Sigmoid colon (tissue), 7 donors: ENCODE measurements around the gene TJP2. TPM values are rescaled to one million over a fixed set of nuclear protein-coding genes. Genes with fewer than 3 reads are reported as not detected.
A peak's percentile ranks its signal among the peaks of the same experiment; 100 is the strongest.

Experiments used
- DNase-seq: peaks from one replicate; pipeline ENCODE4 v3.0.0-alpha.2; 2019
- H3K27ac ChIP-seq, 4 donors: fragments of 200-600 bp; sonication (generic); one replicate each; pipeline ENCODE4 v1.5.1; 2016 to 2019; ENCODE audit warnings: mild to moderate bottlenecking in 1 of 4
- H3K27me3 ChIP-seq, 3 donors: fragments of 200-600 bp; sonication (generic); one replicate each; pipeline ENCODE4 v1.5.1; 2019; ENCODE audit warnings: mild to moderate bottlenecking in 1 of 3
- H3K36me3 ChIP-seq, 4 donors: fragments of 200-600 bp; sonication (generic); one replicate each; pipeline ENCODE4 v1.5.1; 2016 to 2019
- H3K4me1 ChIP-seq, 4 donors: fragments of 200-600 bp; sonication (generic); one replicate each; pipeline ENCODE4 v1.5.1; 2017 to 2019
- H3K4me3 ChIP-seq, 4 donors: fragments of 200-600 bp; sonication (generic); one replicate each; pipeline ENCODE4 v1.5.1; 2017 to 2019; ENCODE audit warnings: mild to moderate bottlenecking in 2 of 4, moderate library complexity in 1 of 4
- H3K9me3 ChIP-seq, 4 donors: fragments of 200-600 bp in 3 of 4; sonication (generic) in 3 of 4; one replicate each; pipeline versions ENCODE4 v1.5.1 to v1.6.1; 2013 to 2019
- CTCF ChIP-seq, 4 experiments: fragments of 450-650 bp in 3 of 4; fragments of 200-600 bp in 1 of 4; IDR thresholded peaks; one replicate each; pipeline ENCODE4 v1.5.1; 2016 to 2019; ENCODE audit warnings: antibody characterized with exemption in 4 of 4, mild to moderate bottlenecking in 3 of 4, moderate library complexity in 2 of 4
- EP300 ChIP-seq, 4 donors: sonication (generic); formaldehyde crosslinking; IDR thresholded peaks; one replicate each; pipeline ENCODE4 v1.6.1; 2017; ENCODE audit warnings: antibody characterized with exemption in 4 of 4
- POLR2A ChIP-seq, 2 donors: fragments of 450-650 bp; IDR thresholded peaks; one replicate each; pipeline ENCODE4 v1.6.1; 2016; ENCODE audit warnings: antibody characterized with exemption in 2 of 2, mild to moderate bottlenecking in 2 of 2, moderate library complexity in 2 of 2
- POLR2AphosphoS5 ChIP-seq, 4 donors: sonication (generic); formaldehyde crosslinking; IDR thresholded peaks; one replicate each; pipeline ENCODE4 v1.6.1; 2017; ENCODE audit warnings: antibody characterized with exemption in 4 of 4
- WGBS, 2 donors: extraction: QIAGEN DNeasy Blood & Tissue Kit; methylation state at CpG; one replicate each; pipeline ENCODE4 v1.1.7; 2013; 5-methylcytosine and 5-hydroxymethylcytosine counted together
- intact Hi-C: fragments of 100-400 bp; cut with DNase I; formaldehyde crosslinking; loops from one replicate; pipeline ENCODE4 v1.15.1; 2023
- polyA plus RNA-seq, 3 donors: library from polyadenylated mRNA; stranded (reverse); fragments of 200-250 nt; gene quantifications; one replicate each; pipeline ENCODE4 v1.2.3, GENCODE V29; 2013
- total RNA-seq, 4 donors: library from RNA; depleted of rRNA; stranded (reverse); fragments of >200 nt; gene quantifications; one replicate each; pipeline ENCODE4 v1.1.0, GENCODE V29; 2016
- donor health status: healthy with polysubstance abuse.
- donor health status: Bipolar disorder and iron deficiency.
- donor health status: healthy.

TJP2 gene
- total and polyA plus RNA-seq, 7 donors = 16.1 to 46.5 (median 27.8) TPM

GRCh38 chr9:69174616-69175463 is 763 bp downstream of the TJP2 start:
- WGBS, 2 donors = 36 to 73% methylated on average over 21 of the region's 21 CpGs

GRCh38 chr9:69175486-69175885 is 1.4 kb downstream of the TJP2 start:
- TF ChIP-seq POLR2AphosphoS5 (IDR thresholded peaks at IDR 0.05) (no peak), POLR2A (IDR thresholded peaks at IDR 0.05) (no peak), EP300 (IDR thresholded peaks at IDR 0.05) (no peak), CTCF (IDR thresholded peaks at IDR 0.05) (no peak)
- Histone ChIP-seq H3K9me3 (no peaks in the 10 kb centered on the region), H3K27me3 (no peaks in the 10 kb centered on the region), H3K27ac (peak overlapping the region in 3 of 4 donors; percentile 63 to 87 (median 68)), H3K4me1 (peaks cover 0 to 25% (median 11%) of the 10 kb centered on the region in 4 donors), H3K4me3 (peak overlapping the region; percentile 41 to 80 (median 64)), H3K36me3 (no peaks in the 10 kb centered on the region)
- WGBS, 2 donors = 63 to 79% methylated on average over 8 of the region's 8 CpGs
- no peak for DNase-seq
- intact Hi-C loops = no loop called here

More at GRCh38 chr9:69174616-69175463, 763 bp downstream of the TJP2 start:
- no peaks in the 10 kb centered on the region for H3K9me3 ChIP-seq
- H3K4me1 ChIP-seq = peaks cover 0 to 25% (median 11%) of the 10 kb centered on the region in 4 donors
- H3K27me3 ChIP-seq = no peaks in the 10 kb centered on the region
- TF ChIP-seq CTCF (IDR thresholded peaks at IDR 0.05) = no peak
- no peak for TF ChIP-seq EP300 (IDR thresholded peaks at IDR 0.05)
- no peak for TF ChIP-seq POLR2A (IDR thresholded peaks at IDR 0.05)
- TF ChIP-seq POLR2AphosphoS5 (IDR thresholded peaks at IDR 0.05) = peak in 1 of 4 donors; percentile 71
- H3K27ac ChIP-seq = peak overlapping the region; percentile 59 to 87 (median 66)
- H3K4me3 ChIP-seq = peak overlapping the region; percentile 41 to 80 (median 64)
- peak; percentile 68 for DNase-seq
- intact Hi-C loops = no loop called here
- H3K36me3 ChIP-seq = no peaks in the 10 kb centered on the region

- no peaks in the 10 kb centered on the region for H3K9me3 ChIP-seq
- TF ChIP-seq POLR2A (IDR thresholded peaks at IDR 0.05) (no peak), CTCF (IDR thresholded peaks at IDR 0.05) (no peak), EP300 (IDR thresholded peaks at IDR 0.05) (no peak), POLR2AphosphoS5 (IDR thresholded peaks at IDR 0.05) (no peak)
- WGBS, 2 donors = 46 to 68% methylated on average over 9 of the region's 9 CpGs
- no peak for DNase-seq
- H3K4me1 ChIP-seq = peaks cover 0 to 36% (median 18%) of the 10 kb centered on the region in 4 donors
- H3K27ac ChIP-seq = peak overlapping the region in 1 of 4 donors; percentile 3
- H3K36me3 ChIP-seq = no peaks in the 10 kb centered on the region
- H3K27me3 ChIP-seq = no peaks in the 10 kb centered on the region
- H3K4me3 ChIP-seq = no peak overlapping the region
- intact Hi-C loops = no loop called here
Measured at GRCh38 chr9:69176471-69177171, 2.5 kb downstream of the TJP2 start.

GRCh38 chr9:69178583-69179011 is 4.5 kb downstream of the TJP2 start:
- intact Hi-C loops = no loop called here
- no peak for TF ChIP-seq CTCF (IDR thresholded peaks at IDR 0.05)
- TF ChIP-seq EP300 (IDR thresholded peaks at IDR 0.05) = no peak
- TF ChIP-seq POLR2A (IDR thresholded peaks at IDR 0.05) = no peak
- no peak for TF ChIP-seq POLR2AphosphoS5 (IDR thresholded peaks at IDR 0.05)
- no peak for DNase-seq
- no peaks in the 10 kb centered on the region for H3K36me3 ChIP-seq
- no peak overlapping the region for H3K27ac ChIP-seq
- no peaks in the 10 kb centered on the region for H3K27me3 ChIP-seq
- no peaks in the 10 kb centered on the region for H3K9me3 ChIP-seq
- no peak overlapping the region for H3K4me3 ChIP-seq
- whole genome bisulfite sequencing, 2 donors = 41 to 47% methylated on average over 3 of the region's 3 CpGs
- H3K4me1 ChIP-seq = peaks cover 0 to 43% (median 23%) of the 10 kb centered on the region in 4 donors
